HK-2 (cell line): ENCODE data around the gene SLIT3.
"Not testable (repeated sequence)": the region's sequence is repeated elsewhere in the genome, so short reads cannot be mapped to it uniquely, and the experiment has no call there.

Source experiments
- DNase-seq: peaks from one replicate; pipeline ENCODE4 v3.0.0-alpha.2; 2018; ENCODE audit not compliant: unreplicated experiment

The SLIT3 gene

DNA sequence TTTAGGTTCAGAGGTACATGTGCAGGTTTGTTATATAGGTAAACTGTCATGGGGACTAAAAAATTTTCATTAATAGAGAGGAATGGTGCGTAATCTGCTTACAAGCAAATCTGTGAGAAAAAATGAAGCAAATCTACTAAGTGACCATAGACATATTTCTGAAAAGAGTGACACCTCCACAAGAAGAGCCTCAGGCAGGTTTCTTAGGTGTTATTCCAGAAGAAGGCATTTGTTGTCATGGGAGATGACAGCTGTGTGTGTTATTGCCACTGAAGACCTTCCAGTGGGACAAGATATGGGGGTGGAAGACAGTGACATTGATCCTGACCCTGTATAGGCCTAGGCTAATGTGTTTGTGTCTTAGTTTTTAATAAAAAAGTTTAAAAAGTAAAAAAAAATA is 652.9 kb downstream of the SLIT3 start:
- DNase-seq: no peak

DNA sequence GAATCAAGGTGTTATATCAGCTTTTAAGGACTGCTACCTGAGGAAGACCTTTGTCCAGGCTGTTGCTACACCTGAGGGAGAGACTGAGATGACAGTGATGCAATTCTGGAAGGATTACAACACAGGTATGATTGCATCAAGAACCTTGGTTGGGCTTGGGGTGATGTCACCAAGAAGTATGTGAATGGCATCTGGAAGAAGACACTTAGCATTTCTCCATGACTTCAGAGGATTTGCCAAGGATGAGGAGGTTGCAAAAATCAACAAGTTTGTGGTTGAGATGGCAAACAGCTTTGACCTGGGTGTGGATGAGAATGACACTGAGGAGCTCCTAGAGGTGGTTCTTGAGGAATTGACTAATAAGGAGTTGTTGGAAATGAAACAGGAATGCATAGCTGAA is 653.9 kb downstream of the SLIT3 start:
- DNase-seq: no peak

DNA sequence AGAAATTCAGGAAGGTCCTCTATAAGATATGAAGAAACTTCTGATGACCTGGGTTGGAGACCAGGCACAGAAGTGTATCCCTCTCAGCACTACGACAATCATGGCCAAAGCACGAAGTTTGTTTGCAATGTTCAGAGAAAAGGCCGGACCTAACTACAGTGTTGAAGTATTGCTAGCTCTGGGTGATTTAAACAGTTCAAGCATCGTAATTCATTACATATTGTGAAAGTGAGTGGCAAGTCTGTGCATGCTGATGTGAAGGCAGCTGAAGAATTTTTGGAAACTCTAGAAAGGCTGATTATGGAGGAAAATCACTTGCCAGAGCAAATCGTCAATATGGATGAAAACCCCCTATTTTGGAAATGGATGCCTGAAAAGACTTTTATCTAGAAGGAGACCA is 654.6 kb downstream of the SLIT3 start:
- no peak for DNase-seq

- no peak for DNase-seq
Observed at GRCh38 chr5:168645195-168645594, 655.7 kb downstream of the SLIT3 start.

DNA sequence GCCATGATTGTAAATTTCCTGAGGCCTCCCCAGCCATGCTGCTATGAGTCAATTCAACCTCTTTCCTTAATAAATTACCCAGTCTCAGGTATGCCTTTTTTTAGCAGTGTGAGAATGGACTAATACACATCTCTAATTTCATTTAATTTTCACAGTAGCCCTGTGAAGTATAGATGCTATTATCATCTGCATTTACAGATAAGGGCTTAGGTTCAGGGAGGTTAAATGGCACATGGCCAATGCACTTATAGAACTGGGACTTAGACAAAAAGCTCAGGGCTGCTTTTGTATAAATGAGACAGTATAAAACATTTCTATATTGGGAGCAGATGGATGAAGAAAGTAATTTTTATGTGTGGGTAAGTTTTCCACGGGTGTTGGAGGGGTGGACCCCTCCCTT is 658.9 kb downstream of the SLIT3 start:
- no peak for DNase-seq

DNA sequence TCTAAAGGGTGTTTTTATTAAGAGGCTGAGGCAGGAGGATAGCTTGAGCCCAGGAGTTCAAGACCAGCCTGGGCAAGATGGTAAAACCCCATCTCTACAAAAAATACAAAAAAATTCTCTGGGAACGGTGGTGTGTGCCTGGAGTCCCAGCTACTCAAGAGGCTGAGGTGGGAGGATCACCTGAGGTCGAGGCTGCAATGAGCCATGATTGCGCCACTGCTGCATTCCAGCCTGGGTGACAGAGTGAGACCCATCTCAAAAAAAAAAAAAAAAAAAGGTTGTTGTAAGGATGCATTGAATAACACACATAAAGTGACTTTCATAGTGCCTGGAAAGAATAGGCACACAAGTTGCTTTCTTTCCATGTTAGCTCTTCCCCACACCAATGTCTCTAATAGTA is 662.1 kb downstream of the SLIT3 start:
- DNase-seq: not testable (repeated sequence)

DNA sequence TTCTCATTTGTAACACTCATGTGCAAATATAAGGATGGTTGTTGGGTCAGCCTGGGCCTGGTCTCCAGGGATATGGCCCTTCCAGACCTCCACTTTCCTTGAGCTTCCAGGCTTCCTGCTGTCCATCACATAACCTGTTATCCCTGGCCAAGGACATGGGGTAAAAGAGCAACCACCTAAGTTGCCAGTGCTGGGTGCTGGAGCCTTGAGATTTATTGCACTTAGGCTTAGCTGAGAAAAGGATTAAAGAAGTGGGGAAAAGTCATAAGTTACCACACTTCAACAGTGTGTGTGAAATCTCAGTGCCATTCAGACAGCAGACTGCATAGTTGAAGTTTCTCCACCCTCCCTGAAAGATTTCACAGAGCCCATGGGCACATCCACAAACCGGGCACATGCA is 663.1 kb downstream of the SLIT3 start:
- no peak for DNase-seq

- no peak for DNase-seq
Observed at GRCh38 chr5:168637281-168637680, 663.7 kb downstream of the SLIT3 start.

DNA sequence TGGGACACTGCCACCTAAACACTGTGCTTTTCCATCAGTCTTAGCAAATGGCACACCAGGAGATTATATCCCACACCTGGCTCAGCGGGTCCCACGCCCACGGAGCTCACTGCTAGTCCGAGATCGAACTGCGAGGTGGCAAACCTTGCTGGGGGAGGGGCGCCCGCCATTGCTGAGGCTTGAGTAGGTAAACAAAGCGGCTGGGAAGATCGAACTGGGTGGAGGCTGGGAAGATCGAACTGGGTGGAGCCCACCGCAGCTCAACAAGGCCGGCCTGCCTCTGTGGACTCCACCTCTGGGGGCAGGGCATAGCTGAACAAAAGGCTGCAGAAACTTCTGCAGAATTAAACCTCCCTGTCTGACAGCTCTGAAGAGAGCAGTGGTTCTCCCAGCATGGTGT is 670.0 kb downstream of the SLIT3 start:
- DNase-seq: not testable (repeated sequence)

- no peak for DNase-seq
Observed at GRCh38 chr5:168624850-168625364, 676.0 kb downstream of the SLIT3 start.

GRCh38 chr5:168620807-168621206 is 680.1 kb downstream of the SLIT3 start:
- DNase-seq: no peak

DNA sequence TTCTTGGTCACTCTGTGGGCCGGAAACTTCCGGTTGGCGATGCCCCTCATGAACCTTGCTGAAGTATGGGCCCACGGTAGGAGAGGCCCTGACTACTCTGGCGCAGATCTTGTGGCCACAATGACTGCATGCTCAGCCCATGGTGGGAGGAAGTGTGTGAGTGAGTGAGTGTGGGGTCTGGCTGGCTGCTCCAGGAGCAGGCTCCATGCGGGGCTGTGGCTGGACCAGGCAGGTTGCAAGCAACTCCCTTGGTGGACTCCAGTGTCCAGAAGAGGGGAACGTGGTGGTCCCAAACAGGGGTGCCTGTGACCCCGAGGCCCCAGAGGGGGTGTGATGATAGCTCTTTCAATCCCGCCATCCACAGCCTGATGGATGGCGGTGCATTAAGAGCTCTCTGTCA is 686.3 kb downstream of the SLIT3 start:
- DNase-seq: no peak

DNA sequence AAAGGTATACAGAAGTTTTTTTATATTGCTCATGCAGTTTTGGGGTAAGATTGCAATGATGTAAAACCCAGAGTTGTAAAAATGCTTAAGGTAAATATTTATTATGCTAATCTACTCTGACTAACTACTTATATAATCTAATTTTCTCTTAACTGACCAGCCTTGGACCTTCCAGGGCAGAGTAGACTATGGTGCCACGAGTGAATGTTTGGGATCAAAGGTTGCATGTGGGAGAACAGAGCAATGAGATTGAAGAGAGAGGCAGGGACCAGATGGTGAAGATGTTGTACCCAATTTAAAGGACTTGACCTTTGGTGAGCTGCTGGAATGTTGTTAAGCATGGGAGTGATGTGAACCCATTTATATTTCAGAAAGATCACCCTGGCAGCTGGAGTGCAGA is 686.9 kb downstream of the SLIT3 start:
- DNase-seq: no peak

DNA sequence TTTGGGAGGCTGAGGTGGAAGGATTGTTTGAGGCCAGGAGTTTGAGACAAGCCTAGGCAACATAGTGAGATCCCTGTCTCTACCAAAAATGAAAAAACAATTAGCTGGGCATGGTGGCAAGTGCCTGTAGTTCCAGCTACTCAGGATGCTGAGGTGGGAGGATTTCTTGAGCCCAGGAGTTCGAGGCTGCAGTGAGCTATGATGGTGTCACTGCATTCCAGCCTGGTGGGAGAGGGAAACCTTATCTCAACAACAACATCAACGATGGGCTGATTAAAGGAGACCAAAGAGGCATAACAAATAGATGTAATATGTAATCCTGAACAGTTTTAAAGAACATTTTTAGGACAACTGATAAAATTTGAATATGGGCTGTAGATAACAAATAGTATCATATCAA is 687.5 kb downstream of the SLIT3 start:
- no peak for DNase-seq

GRCh38 chr5:168612996-168613395 is 687.9 kb downstream of the SLIT3 start:
- no peak for DNase-seq

DNA sequence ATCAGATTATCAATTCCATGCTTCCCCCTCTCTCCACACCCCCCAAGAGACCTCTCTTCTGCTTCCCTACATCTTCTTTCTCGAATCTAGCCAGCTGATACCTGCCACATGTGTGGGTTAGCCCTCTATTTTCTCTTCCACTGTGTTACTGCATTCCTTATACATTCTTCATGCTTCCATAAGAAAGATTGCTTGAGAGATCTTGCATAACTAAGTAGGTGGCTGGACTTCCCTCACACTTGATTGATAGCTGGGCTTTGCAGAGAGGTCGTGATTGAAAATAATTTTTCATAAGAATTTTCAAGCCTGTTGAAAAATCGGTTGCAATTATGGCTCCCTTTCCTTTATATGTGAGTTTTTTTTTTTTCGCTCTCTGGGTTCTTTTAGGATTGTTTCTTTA is 688.8 kb downstream of the SLIT3 start:
- DNase-seq: no peak
